BLaER1 (cell line): Measurements from ENCODE around the gene BRAF.
"Not testable (repeated sequence)": the region's sequence is repeated elsewhere in the genome, so short reads cannot be mapped to it uniquely, and the experiment has no call there.

ENCODE experiments used
- H3K27ac ChIP-seq: shearing (Covaris generic); formaldehyde crosslinking; 2 replicates; pipeline ENCODE4 v1.8.1; 2022
- H3K27me3 ChIP-seq: shearing (Covaris generic); formaldehyde crosslinking; 2 replicates; pipeline ENCODE4 v1.8.1; 2022
- H3K36me3 ChIP-seq: shearing (Covaris generic); formaldehyde crosslinking; 2 replicates; pipeline ENCODE4 v1.8.1; 2022
- H3K4me1 ChIP-seq: shearing (Covaris generic); formaldehyde crosslinking; 2 replicates; pipeline ENCODE4 v1.8.1; 2022
- H3K4me2 ChIP-seq: shearing (Covaris generic); formaldehyde crosslinking; 2 replicates; pipeline ENCODE4 v1.8.1; 2022
- H3K4me3 ChIP-seq: shearing (Covaris generic); formaldehyde crosslinking; 2 replicates; pipeline ENCODE4 v1.8.1; 2022
- H3K9ac ChIP-seq: shearing (Covaris generic); formaldehyde crosslinking; 2 replicates; pipeline ENCODE4 v1.8.1; 2022
- H3K9me3 ChIP-seq: shearing (Covaris generic); formaldehyde crosslinking; 2 replicates; pipeline ENCODE4 v1.8.1; 2022
- H4K20me1 ChIP-seq: shearing (Covaris generic); formaldehyde crosslinking; 2 replicates; pipeline ENCODE4 v1.8.1; 2022
- Cebpa-rat ChIP-seq: shearing (Covaris generic); IDR thresholded peaks from 2 replicates; pipeline ENCODE4 v1.8.1; 2022

The BRAF gene

DNA sequence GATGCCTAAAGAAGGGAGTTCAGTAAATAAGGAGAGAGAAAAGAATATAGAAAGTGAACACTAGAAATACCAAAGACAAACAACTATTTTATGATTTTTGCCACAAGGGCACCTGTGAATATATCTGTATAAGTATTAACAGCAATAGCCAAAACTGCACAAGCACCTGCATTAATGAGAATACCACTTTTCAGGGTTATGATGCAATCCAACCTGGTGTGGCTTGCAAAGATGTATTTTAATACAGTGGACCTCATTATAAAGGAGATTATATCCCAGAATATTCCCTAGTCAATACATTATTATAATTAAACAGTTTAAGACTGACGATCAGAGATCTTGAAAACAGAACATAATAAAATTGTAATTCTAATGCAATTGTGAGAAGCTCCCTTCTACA, 4.0 kb downstream of the BRAF start:
- Histone ChIP-seq H3K27me3 (no peaks in the 10 kb centered on the region), H3K4me3 (no peak overlapping the region), H3K4me1 (peaks cover 26% of the 10 kb centered on the region), H3K9ac (no peak overlapping the region), H3K27ac (no peak overlapping the region), H3K9me3 (peaks cover 21% of the 10 kb centered on the region), H3K36me3 (peaks cover 10% of the 10 kb centered on the region), H4K20me1 (peaks cover 66% of the 10 kb centered on the region), H3K4me2 (no peak overlapping the region)
- no peak for TF ChIP-seq Cebpa-rat

DNA sequence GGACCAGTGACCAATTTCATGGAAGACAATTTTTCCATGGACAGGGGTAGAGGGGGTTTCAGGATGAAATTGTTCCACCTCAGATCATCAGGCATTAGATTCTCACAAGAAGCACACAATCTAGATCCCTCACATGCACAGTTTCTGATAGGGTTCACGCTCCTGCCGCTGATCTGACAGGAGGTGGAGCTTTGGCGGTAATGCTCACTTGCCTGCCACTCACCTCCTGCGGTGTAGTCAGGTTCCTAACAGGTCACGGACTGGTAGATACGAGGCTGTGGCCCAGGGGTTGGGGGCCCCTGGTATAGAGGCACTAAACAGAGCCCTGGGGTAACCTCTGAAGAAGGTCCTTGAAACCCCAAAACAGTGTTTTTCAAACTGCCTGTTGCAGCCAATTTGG, 6.5 kb downstream of the BRAF start:
- no peaks in the 10 kb centered on the region for H3K27me3 ChIP-seq
- H3K4me2 ChIP-seq = no peak overlapping the region
- no peak overlapping the region for H3K9ac ChIP-seq
- peaks cover 78% of the 10 kb centered on the region for H4K20me1 ChIP-seq
- H3K27ac ChIP-seq = no peak overlapping the region
- TF ChIP-seq Cebpa-rat = no peak
- peaks cover 10% of the 10 kb centered on the region for H3K36me3 ChIP-seq
- peaks cover 21% of the 10 kb centered on the region for H3K9me3 ChIP-seq
- H3K4me1 ChIP-seq = peaks cover 15% of the 10 kb centered on the region
- no peak overlapping the region for H3K4me3 ChIP-seq

DNA sequence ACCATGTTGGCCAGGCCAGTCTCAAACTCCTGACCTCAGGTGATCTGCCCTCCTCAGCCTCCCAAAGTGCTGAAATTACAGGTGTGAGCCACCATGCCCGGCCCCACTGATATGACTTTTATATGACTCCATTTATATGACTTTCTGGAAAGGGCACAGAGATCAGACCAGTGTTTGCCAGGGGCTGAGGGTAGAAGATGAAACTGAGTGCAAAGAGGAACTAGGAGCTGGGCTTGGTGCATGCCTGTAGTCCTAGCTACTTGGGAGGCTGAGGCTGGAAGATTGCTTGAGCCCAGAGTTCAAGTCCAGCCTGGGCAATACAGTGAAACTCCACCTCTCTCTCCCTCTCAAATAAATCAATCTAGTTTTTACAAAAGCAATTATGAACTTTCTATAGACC, 7.5 kb downstream of the BRAF start:
- H3K4me2 ChIP-seq = no peak overlapping the region
- TF ChIP-seq Cebpa-rat = no peak
- no peaks in the 10 kb centered on the region for H3K27me3 ChIP-seq
- H3K9ac ChIP-seq = no peak overlapping the region
- no peak overlapping the region for H3K27ac ChIP-seq
- H3K4me3 ChIP-seq = no peak overlapping the region
- peaks cover 21% of the 10 kb centered on the region for H3K9me3 ChIP-seq
- H4K20me1 ChIP-seq = peaks cover 78% of the 10 kb centered on the region
- peaks cover 20% of the 10 kb centered on the region for H3K36me3 ChIP-seq
- peaks cover 5% of the 10 kb centered on the region; the same call in 1 of the 2 replicates for H3K4me1 ChIP-seq

DNA sequence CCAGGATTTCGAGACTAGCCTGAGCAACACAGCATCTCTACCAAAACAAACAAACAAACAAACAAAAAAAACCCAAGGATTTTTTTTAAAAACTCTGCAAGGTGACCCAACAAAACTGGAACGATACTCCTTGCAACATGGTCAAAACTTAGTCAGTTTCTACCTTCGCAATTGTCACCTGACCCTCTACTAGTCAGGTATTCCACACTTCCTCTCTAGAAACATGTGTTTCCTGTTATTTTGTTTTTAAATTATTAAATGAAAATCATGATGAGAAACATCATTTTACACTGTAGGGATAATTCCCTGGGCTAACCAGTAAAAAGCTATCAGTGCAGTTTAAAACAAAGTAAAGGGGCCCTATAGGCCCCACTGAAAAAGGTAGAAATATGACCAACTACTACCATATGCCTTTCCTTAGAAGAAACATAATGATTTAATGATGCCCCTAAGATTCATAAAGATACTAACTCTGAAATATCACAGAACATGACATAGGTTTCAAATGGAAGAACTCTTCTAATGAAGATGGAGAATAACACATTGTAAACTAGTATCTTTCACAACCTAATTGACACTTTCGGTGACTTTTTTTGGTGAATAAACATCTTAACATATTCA, 8.7 kb downstream of the BRAF start:
- Histone ChIP-seq H3K4me2 (no peak overlapping the region), H4K20me1 (peaks cover 85% of the 10 kb centered on the region), H3K27ac (no peak overlapping the region), H3K27me3 (no peaks in the 10 kb centered on the region), H3K9me3 (peaks cover 21% of the 10 kb centered on the region), H3K4me1 (no peaks in the 10 kb centered on the region), H3K36me3 (peaks cover 25% of the 10 kb centered on the region), H3K9ac (no peak overlapping the region), H3K4me3 (no peak overlapping the region)
- TF ChIP-seq Cebpa-rat = no peak

DNA sequence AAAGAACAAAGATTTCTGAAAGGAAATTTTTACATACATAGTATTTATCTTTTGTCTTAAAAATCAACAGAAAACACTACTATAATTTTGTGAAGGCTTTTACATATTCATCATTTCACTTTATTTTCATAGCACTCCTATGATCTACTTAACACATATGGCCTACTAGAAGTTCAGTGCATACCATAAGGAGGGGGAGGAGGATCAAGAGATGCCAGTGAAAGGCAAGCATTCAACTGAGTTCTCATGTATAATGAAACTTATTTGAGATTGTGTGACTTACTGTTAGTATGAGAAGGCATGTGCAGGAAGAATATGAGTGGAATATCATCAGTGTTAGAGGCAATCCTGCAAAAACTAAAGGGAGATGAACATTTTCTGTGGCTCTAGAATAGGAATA, 10.6 kb downstream of the BRAF start:
- no peak for TF ChIP-seq Cebpa-rat
- no peak overlapping the region for H3K9ac ChIP-seq
- no peak overlapping the region for H3K4me2 ChIP-seq
- H4K20me1 ChIP-seq = peaks cover 75% of the 10 kb centered on the region
- peaks cover 29% of the 10 kb centered on the region for H3K36me3 ChIP-seq
- no peak overlapping the region for H3K4me3 ChIP-seq
- no peak overlapping the region for H3K27ac ChIP-seq
- no peaks in the 10 kb centered on the region for H3K4me1 ChIP-seq
- no peaks in the 10 kb centered on the region for H3K27me3 ChIP-seq
- H3K9me3 ChIP-seq = peaks cover 34% of the 10 kb centered on the region

DNA sequence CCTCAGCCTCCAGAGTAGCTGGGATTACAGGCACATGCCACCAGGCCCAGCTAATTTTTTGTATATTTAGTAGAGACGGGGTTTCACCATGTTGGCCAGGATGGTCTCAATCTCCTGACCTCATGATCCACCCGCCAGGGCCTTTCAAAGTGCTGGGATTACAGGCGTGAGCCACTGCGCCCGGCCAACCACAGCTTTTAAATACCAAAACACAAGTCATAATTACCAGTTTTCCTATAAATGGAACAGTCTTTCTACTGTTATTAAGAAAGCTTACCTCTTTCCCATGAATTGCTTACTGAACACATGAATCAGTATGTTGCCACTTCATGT, 11.2 kb downstream of the BRAF start:
- H3K27ac ChIP-seq, H3K4me2 ChIP-seq, H3K27me3 ChIP-seq, H3K4me3 ChIP-seq, H3K4me1 ChIP-seq, H3K9ac ChIP-seq: not testable (repeated sequence)
- H3K36me3 ChIP-seq = peaks cover 26% of the 10 kb centered on the region
- H3K9me3 ChIP-seq = peaks cover 34% of the 10 kb centered on the region
- H4K20me1 ChIP-seq = peaks cover 70% of the 10 kb centered on the region

DNA sequence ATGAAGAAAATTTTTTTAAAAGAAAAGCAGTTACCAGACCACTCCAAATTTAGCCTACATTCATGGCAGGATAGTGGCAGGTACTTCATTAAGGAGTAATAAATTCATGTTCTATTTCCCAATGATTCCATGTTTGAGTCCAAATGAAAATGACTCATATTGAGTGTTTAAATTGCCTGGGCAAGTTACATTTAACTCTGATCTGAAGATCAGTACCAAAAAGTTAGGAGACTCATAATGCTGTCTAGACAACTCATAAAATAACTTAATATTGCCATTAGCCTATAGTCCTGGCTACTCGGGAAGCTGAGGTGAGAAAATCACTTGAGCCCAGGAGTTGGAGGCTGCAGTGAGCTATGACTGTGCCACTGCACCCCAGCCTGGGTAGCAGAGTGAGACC, 13.0 kb downstream of the BRAF start:
- peaks cover 36% of the 10 kb centered on the region for H3K9me3 ChIP-seq
- no peak for TF ChIP-seq Cebpa-rat
- H3K27me3 ChIP-seq = no peaks in the 10 kb centered on the region
- no peak overlapping the region for H3K4me3 ChIP-seq
- H3K9ac ChIP-seq = no peak overlapping the region
- peaks cover 29% of the 10 kb centered on the region for H3K36me3 ChIP-seq
- H3K4me1 ChIP-seq = no peaks in the 10 kb centered on the region
- no peak overlapping the region for H3K4me2 ChIP-seq
- H4K20me1 ChIP-seq = peaks cover 54% of the 10 kb centered on the region
- H3K27ac ChIP-seq = no peak overlapping the region

DNA sequence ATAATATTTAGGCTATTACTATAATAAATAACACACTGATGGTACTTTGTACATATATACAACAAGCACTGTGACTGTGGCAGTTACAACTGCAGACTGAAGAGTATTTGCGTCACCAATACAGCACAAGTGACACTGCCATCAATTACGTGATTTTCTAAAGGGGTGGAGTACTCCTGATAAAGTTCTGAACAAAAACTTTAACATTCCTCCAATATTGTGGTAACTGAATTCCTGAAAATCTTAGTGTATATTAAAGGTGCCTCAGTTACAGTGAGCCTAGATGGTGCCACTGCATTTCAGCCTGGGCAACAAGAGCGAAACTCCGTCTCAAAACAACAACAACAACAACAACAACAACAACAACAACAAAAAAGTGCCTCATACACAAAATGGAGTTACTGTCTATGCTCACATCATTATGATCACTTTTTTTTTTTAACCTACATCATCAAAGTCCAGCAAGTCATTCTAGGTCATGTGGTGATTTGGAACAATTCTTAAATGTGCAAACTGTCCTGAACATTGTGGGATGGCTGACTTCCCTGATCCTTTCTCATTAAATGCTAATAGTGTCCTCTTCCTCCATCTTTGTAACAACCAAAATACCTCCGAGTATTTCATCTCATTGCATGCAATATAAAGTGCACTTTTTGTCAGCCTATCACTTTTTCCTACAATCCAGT, 15.1 kb downstream of the BRAF start:
- Histone ChIP-seq H3K27me3 (no peaks in the 10 kb centered on the region), H3K9me3 (peaks cover 52% of the 10 kb centered on the region), H3K4me3 (no peak overlapping the region), H3K4me2 (no peak overlapping the region), H3K27ac (no peak overlapping the region), H3K9ac (no peak overlapping the region), H3K36me3 (peaks cover 33% of the 10 kb centered on the region), H4K20me1 (peaks cover 37% of the 10 kb centered on the region), H3K4me1 (no peaks in the 10 kb centered on the region)
- TF ChIP-seq Cebpa-rat = no peak

DNA sequence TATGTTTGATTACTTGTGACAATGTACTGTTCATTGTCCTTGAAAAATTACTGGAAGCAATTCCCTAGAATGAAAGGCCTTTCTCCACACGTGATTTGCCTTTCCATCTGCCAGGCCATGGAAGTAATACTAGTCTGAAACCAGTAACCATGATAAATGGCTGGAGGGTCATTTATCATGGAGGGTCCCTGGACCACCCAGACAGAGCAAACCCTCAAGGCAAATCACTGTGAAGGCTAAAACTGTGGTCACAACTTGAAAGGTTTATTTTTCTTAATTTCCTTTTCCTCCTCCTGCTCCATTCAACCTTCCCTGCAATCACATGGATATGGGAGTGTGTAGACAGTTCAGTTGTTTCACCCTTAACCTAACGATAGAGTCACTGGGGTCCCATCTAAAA, 16.4 kb downstream of the BRAF start:
- Histone ChIP-seq H4K20me1 (peaks cover 29% of the 10 kb centered on the region), H3K4me3 (no peak overlapping the region), H3K9ac (no peak overlapping the region), H3K9me3 (peaks cover 65% of the 10 kb centered on the region), H3K27me3 (no peaks in the 10 kb centered on the region), H3K27ac (no peak overlapping the region), H3K4me2 (no peak overlapping the region), H3K36me3 (peaks cover 42% of the 10 kb centered on the region), H3K4me1 (no peaks in the 10 kb centered on the region)
- TF ChIP-seq Cebpa-rat = no peak

DNA sequence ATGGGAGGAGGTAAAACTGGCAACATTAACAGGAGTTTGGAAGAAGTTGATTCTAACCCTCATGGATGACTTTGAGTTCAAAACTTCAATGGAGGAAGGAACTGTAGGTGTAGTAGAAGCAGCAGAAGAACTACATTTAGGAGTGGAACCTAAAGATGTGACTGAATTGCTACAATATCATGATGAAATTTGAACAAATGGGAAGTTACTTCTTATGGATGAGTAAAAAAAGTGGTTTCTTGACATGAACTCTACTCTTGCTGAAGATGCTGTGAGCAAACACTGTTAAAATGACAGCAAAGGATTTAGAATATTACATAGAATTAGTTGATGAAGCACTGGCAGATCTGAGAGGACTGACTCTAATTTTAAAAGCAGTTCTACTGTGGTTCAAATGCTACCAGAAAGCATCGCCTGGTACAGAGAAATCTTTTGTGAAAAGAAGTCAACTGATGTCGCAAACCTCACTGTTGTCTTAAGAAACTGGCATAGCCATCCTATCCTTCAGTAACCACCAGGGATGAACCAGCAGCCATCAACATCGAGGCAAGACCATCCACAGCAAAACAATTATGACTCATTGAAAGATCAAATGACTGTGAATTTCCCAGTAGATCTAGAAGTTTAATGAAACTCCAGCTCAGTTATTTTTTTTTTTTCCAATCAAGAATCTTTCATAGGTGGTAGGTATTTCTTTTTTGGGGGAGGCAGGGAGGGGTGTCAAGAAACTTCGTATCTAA, 20.8 kb downstream of the BRAF start:
- no peak overlapping the region for H3K27ac ChIP-seq
- no peak overlapping the region for H3K4me3 ChIP-seq
- TF ChIP-seq Cebpa-rat = no peak
- H3K36me3 ChIP-seq = peaks cover 30% of the 10 kb centered on the region
- no peak overlapping the region for H3K4me2 ChIP-seq
- no peaks in the 10 kb centered on the region for H3K27me3 ChIP-seq
- H3K4me1 ChIP-seq = peaks cover 11% of the 10 kb centered on the region; the same call in 1 of the 2 replicates
- no peak overlapping the region for H3K9ac ChIP-seq
- peaks cover 55% of the 10 kb centered on the region for H3K9me3 ChIP-seq
- peaks cover 43% of the 10 kb centered on the region for H4K20me1 ChIP-seq
